AG09309 (cell line): ENCODE results near the gene LASP1NB.

Experiments used
- DNase-seq: peaks from one replicate; pipeline ENCODE4 v3.0.0-alpha.2; 2010; ENCODE audit warnings: low read depth
- H3K4me3 ChIP-seq: 2 replicates; pipeline ENCODE4 v1.5.1; 2011; ENCODE audit warnings: mild to moderate bottlenecking, low read depth, low read length, moderate library complexity; ENCODE audit not compliant: control insufficient read depth
- CTCF ChIP-seq: IDR thresholded peaks from 2 replicates; pipeline ENCODE4 v1.5.1; 2011; ENCODE audit warnings: mild to moderate bottlenecking, low read depth, low read length, inconsistent platforms; ENCODE audit not compliant: insufficient read depth, control insufficient read depth; ENCODE audit errors: missing control alignments

The LASP1NB gene

GRCh38 chr17:38917259-38917658 lies 8.2 kb upstream of the LASP1NB start:
- DNase-seq, result no peak
- TF ChIP-seq CTCF, result no peak
- no peak overlapping the region for H3K4me3 ChIP-seq

GRCh38 chr17:38918129-38918913 lies 7.1 kb upstream of the LASP1NB start:
- no peak overlapping the region for H3K4me3 ChIP-seq
- DNase-seq, result no peak
- no peak for TF ChIP-seq CTCF

- DNase-seq, result no peak
- TF ChIP-seq CTCF, result no peak
- no peak overlapping the region for H3K4me3 ChIP-seq
Measured at GRCh38 chr17:38918916-38919315, 6.5 kb upstream of the LASP1NB start.

GRCh38 chr17:38919316-38920078 lies 5.9 kb upstream of the LASP1NB start:
- no peak for TF ChIP-seq CTCF
- no peak for DNase-seq
- H3K4me3 ChIP-seq, result no peak overlapping the region

GRCh38 chr17:38920374-38921291 lies 4.8 kb upstream of the LASP1NB start:
- DNase-seq, result no peak
- H3K4me3 ChIP-seq, result no peak overlapping the region
- TF ChIP-seq CTCF, result no peak

GRCh38 chr17:38921756-38922411 lies 3.5 kb upstream of the LASP1NB start:
- H3K4me3 ChIP-seq, result no peak overlapping the region
- TF ChIP-seq CTCF, result no peak
- no peak for DNase-seq
